ELF-1 (cell line): ENCODE measurements around the gene ZMYND10.

Experiments
- DNase-seq: peaks from one replicate; pipeline ENCODE4 v3.0.0-alpha.2; 2016; ENCODE audit warnings: low read depth, low spot score

The ZMYND10 gene

DNA sequence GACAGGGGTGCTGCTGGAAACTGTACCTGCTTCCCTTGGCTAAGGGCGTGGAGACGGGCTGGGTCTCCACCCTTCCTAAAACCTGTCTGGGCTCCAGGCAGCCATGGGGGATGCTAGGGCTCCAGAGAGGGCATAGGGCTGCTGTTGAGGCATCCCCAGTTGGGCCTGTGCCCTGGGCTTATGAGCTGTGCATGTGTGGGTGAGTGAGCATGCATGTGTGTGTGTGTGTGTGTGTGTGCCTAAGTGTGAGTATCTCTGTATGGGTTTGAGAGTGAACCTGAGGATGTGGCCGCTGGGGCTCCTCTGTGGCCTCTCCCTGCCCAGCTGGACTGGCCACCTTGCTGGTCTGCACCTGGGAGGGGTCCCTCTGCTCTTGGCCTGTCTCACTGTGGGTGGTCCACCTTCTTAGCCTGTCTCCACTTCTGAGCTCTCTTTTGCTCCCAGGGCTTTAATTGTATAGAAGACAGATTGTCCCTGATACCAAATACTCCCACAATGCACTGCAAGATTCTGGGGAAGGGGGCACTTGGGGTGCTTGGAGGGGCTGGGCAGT lies 25.7 kb upstream of the ZMYND10 start:
- no peak for DNase-seq

GRCh38 chr3:50370594-50370993 lies 25.1 kb upstream of the ZMYND10 start:
- no peak for DNase-seq

- DNase-seq, result no peak
These were observed 23.6 kb upstream of the ZMYND10 start for GRCh38 chr3:50369012-50369670.

GRCh38 chr3:50365842-50366220 lies 20.3 kb upstream of the ZMYND10 start:
- DNase-seq, result no peak

- DNase-seq, result peak; percentile 81
These were observed 19.7 kb upstream of the ZMYND10 start for GRCh38 chr3:50365080-50365841.

DNA sequence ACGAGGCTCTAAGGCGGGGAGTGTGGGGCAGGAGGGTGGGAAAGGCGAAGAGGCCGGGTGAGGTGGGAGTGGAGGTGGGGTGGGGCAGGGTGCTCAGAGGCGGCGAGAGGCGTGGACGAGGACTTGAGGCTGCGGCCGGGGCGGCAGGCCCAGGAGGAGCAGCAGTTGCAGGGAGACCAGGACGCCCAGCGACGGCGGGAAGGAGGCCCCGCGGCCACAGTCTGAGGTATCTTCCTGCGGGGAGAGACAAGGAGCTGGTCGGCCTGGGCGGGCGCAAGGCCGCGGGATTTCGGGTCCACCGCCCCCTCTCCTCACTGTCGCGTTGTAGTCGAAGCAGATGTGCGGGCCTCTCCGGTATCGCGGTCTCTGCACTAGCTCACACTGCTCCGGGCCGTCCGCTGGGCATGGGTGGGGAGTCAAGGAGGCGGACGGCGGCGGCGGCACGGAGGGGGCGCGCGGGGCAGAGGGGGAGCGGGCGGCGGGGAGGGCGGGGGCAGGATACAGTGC lies 19.1 kb upstream of the ZMYND10 start:
- peak; percentile 34 for DNase-seq

DNA sequence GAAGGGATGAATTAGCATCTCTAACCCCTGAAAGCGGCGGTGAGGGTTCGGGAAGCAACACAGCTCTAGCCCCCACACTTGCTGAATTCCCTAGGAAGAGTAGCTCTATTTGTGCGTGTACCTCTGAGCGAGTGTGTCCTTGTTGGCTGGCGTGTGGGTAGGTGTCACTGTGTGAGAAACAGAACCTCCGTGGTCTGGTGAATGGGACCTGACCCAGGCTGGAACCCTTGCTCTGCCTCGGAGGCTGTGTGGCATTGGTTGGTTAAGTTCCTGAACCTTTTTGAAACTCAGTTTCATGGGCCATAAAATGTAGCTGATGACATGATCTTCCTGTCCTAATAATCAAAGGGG lies 14.2 kb upstream of the ZMYND10 start:
- DNase-seq, result no peak

DNA sequence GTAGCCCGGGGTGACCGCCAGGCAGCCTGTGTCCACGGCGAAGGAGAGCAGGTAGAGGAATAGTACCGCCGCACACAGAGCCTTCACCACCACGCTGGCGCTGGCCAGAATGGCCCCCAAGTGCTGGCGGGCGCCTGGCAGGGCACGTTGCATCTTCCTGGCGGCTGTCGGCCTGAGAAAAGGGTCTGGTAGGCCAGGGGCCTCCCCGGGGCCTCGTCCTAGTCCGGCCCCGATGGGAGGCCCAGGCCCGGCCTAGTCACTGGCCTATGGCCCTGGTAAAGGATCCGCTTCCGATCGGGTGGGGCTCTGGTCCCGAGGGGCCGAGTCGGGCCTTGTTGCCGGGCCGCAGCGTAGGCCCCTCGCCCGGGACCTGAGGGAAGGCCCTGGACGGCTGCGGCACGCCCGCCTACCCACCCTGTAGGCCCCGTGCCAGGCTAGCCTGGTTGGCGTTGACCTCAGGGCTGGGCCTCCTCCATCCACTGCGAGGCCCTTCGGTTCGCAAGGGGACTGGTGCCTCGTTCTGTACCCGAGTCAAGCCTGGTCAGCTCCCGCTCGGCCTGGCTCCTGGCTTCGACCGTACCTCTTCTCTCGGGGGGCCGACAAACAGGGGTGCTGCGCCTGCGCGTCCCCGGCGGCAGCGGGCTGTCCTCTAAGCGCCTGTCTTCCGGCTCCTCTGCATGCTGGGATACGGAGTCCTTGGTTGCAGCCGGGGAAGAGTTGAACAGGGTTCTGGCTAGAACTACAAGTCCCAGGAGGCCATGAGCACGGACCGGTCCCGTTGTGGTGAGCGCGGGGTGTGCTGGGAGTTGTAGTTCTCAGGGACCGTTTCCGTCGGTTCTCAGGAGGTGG lies 13.6 kb upstream of the ZMYND10 start, which contains the start of gene TMEM115:
TMEM115 (minus strand) TSS at position 611 of the 849 bp plus-strand sequence; CDS start at position 153, 458 bp downstream.
- peak; percentile 97 for DNase-seq

DNA sequence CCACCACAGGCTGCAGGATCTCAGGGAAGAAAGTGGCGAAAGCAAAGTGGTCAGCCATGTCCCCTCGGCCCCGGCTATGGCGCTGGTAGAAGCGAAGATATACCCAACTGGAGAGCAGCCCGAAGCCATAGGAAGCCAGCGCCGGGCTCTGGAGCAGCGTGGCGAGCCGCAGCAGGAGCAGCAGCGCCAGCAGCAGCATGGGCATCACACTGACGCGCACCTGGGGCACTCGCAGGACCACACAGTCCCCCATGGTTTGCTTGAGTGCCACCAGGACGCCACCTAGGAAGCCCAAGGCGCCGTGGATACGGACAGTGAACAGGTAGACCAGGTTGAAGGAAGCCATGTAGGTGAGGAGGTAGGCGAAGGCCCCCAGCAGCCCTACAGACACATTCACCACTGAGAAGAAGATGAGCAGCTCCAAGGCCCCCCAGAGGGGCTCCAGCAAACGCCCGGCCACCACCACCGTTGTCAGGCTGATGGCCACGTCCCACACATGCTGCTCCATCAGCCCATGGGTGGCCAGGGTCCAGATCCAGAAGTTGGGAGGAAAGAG lies 12.9 kb upstream of the ZMYND10 start:
- no peak for DNase-seq

- no peak for DNase-seq
These were observed 11.9 kb upstream of the ZMYND10 start for GRCh38 chr3:50357481-50357880.

DNA sequence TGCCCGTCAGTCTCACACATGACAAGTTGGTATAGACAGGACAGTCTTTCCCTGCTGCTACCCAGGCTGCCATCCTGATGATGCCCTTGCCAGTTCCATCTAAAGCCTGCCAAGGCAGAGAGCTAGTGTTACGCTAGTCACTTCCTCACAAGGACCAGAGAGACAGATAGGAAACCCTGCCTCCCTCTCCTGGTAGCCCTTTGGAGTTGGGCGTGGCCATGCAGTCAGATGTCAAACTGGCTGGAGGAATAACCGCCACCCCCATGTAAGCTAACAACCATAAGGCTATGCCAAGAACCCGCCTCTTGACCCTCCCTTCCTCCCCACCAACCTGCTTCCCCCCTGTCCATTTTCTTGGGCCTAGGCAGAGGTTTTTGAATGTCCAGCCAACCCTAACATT lies 11.0 kb upstream of the ZMYND10 start:
- DNase-seq, result no peak

DNA sequence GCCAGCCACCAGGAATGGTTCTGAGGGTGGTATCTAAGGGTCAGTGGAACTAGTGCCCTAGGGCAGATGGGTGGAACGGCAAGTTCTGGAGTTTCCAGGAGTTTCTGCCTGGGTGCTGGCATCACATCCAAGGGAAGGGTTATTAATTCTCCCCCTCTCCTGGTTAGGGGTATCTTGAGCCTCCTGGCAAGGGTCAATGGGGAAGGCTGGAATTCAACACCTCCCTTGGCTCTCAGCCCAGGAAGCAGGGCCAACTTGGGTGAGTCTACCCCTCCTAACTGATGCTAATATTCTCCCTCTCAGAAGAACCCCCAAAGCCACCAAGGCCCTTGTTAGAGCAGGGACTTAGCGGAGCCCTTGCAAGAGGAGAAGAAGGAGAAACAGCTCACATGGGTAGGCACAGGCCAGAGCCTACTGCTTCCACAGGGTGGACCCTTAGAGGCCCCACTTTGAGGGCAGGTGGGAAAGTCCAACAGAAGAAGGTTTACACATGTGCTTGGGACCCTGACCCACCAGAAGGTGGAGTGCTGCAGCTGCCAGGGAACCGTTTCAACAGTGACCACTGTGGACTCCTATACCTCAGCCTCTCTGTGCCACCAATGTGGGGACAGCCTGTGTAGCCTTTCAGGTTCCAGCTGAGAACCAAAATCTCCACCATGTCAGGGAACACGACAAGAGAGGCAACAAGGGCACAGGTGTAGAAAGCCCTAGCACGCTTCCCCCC lies 10.5 kb upstream of the ZMYND10 start:
- DNase-seq, result no peak

- no peak for DNase-seq
These were observed 9.3 kb upstream of the ZMYND10 start for GRCh38 chr3:50354850-50355249.

DNA sequence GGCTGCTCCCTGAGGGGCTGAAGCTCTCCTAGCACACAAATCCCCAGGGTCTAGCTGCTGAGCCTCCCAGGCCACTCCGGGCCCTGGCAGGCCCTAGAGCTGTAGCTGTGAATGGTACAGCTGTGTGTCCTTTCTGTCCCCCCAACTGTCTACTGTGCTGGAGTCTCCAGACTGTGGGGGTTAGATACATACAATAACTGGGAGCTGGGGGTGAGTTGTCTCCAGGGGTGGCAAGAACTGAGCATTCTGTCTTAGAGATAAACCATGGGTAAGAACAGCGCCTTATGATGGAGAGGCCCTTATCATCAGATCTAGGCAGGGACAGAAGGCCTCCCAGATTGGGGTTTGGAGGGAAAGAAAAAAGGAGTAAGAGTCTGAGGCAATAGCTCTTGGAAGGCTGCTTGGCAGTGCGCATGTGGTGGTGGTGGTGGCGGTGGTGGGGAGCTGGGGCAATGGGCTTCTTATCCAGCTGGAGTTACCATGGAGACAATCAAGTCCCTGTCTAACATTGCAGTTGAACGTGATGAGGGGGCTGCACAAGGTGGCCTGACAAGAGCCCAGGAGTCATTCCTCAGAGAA lies 8.7 kb upstream of the ZMYND10 start:
- no peak for DNase-seq

DNA sequence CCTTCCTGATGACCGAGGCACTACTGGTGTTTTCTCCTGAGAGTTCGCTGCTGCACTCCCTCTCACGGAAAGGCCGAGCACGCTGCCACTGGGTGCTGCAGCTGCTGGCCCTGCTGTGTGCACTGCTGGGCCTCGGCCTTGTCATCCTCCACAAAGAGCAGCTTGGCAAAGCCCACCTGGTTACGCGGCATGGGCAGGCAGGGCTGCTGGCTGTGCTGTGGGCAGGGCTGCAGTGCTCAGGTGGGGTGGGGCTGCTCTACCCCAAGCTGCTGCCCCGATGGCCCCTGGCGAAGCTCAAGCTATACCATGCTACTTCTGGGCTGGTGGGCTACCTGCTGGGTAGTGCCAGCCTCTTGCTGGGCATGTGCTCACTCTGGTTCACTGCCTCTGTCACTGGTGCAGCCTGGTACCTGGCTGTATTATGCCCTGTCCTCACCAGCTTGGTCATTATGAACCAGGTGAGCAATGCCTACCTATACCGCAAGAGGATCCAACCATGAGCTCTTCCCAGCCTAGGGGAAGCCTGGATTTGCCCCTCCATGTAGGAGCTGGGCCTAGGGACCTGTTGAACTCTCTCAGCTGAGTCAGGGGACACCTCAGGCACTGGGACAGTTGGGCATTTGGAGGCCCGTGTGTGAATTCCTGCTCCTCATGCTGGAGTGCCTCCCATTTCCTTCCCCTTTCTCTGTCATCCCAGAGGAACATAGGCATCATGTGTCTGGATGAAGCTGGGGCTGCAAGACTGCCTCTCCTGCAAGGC lies 7.9 kb upstream of the ZMYND10 start:
- no peak for DNase-seq

- DNase-seq, result no peak
These were observed 7.2 kb upstream of the ZMYND10 start for GRCh38 chr3:50352781-50353180.

DNA sequence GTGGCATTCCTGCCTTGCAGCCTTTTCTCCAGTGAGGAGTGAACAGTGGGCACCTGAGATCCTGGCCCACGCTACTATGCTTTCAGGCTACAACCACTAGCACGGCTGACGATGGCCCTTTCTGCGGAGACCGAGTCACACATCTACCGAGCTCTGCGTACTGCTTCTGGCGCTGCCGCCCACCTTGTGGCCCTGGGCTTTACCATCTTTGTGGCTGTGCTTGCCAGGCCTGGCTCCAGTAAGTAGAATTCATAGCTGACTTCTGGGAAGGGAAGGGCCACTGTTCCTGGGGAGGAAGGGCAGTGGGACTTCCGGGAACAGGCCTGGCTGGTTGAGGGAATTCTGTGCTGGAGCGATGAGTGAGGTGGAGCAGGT lies 5.8 kb upstream of the ZMYND10 start:
- DNase-seq, result no peak

DNA sequence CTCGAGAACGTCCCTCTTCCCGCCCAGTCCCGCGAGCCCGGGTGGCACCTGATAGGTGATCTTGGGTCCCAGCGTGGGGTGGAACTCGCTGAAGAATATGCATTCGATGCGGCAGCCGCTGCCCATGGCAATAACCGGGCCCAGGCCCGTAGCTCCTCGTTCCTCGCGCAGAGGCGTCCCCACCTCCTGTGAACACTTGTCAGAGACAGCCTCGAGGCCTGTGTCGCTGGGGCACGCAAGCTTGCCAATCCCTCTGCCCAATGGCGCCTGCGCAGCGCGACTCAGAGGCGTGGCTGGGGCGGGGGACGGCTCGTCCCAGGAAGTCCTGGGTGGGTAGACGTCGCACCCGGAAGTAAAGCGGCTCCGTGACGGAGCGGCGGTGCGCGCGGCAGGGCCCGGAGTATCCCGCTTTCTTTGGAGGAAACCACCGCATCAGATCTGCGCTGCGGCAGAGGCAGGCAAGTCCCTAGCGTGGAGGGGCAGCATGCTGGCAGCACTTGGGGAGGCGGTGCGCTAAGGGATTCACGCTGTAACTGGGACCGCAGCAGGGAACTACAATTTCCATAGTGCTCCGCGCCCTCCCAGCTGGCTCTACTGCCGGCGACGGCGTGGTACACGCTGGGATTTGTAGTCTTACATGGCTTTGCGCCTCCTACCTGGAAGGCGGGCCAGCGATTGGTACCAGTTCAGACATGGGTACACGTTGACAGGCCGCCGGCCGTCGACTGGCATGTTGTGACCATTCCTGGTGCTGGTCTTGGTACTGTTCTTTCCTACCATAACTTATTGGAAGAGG lies 5.2 kb upstream of the ZMYND10 start, which contains the start of the genes CYB561D2 and NPRL2:
CYB561D2 (plus strand) TSS at position 336 of the 796 bp plus-strand sequence. CDS start 572 bp downstream, outside the sequence.
NPRL2 (minus strand) TSS at position 249 of the 796 bp plus-strand sequence; CDS start at position 126, 123 bp downstream.
- DNase-seq, result peak; percentile 95

- DNase-seq, result no peak
These were observed 4.6 kb upstream of the ZMYND10 start for GRCh38 chr3:50350213-50350526.
